SK-N-SH (cell line): ENCODE data around the gene BCL11A.

Source experiments
- TF ChIP-seq, protein P1 (sequence below): fragments of 200-600 bp; sonication (generic); IDR thresholded peaks from 2 replicates; pipeline ENCODE4 v1.6.1; 2017; ENCODE audit warnings: antibody characterized with exemption, mild to moderate bottlenecking, moderate library complexity
- TF ChIP-seq, protein P2 (sequence below): IDR thresholded peaks from 2 replicates; pipeline ENCODE4 v1.6.1; 2012; ENCODE audit warnings: mild to moderate bottlenecking, low read depth, low read length, moderate library complexity

- TF ChIP-seq, protein P1, sequence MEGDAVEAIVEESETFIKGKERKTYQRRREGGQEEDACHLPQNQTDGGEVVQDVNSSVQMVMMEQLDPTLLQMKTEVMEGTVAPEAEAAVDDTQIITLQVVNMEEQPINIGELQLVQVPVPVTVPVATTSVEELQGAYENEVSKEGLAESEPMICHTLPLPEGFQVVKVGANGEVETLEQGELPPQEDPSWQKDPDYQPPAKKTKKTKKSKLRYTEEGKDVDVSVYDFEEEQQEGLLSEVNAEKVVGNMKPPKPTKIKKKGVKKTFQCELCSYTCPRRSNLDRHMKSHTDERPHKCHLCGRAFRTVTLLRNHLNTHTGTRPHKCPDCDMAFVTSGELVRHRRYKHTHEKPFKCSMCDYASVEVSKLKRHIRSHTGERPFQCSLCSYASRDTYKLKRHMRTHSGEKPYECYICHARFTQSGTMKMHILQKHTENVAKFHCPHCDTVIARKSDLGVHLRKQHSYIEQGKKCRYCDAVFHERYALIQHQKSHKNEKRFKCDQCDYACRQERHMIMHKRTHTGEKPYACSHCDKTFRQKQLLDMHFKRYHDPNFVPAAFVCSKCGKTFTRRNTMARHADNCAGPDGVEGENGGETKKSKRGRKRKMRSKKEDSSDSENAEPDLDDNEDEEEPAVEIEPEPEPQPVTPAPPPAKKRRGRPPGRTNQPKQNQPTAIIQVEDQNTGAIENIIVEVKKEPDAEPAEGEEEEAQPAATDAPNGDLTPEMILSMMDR = no peak
- TF ChIP-seq, protein P2, sequence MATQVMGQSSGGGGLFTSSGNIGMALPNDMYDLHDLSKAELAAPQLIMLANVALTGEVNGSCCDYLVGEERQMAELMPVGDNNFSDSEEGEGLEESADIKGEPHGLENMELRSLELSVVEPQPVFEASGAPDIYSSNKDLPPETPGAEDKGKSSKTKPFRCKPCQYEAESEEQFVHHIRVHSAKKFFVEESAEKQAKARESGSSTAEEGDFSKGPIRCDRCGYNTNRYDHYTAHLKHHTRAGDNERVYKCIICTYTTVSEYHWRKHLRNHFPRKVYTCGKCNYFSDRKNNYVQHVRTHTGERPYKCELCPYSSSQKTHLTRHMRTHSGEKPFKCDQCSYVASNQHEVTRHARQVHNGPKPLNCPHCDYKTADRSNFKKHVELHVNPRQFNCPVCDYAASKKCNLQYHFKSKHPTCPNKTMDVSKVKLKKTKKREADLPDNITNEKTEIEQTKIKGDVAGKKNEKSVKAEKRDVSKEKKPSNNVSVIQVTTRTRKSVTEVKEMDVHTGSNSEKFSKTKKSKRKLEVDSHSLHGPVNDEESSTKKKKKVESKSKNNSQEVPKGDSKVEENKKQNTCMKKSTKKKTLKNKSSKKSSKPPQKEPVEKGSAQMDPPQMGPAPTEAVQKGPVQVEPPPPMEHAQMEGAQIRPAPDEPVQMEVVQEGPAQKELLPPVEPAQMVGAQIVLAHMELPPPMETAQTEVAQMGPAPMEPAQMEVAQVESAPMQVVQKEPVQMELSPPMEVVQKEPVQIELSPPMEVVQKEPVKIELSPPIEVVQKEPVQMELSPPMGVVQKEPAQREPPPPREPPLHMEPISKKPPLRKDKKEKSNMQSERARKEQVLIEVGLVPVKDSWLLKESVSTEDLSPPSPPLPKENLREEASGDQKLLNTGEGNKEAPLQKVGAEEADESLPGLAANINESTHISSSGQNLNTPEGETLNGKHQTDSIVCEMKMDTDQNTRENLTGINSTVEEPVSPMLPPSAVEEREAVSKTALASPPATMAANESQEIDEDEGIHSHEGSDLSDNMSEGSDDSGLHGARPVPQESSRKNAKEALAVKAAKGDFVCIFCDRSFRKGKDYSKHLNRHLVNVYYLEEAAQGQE = no peak
These were observed 28.6 kb downstream of the BCL11A start for GRCh38 chr2:60524874-60525273.
